GM19035 (cell line): ENCODE results near the gene FAM90A1.
"Not testable (repeated sequence)": the region's sequence is repeated elsewhere in the genome, so short reads cannot be mapped to it uniquely, and the experiment has no call there.

Experiments used
- ATAC-seq: cut with Tn5 transposase; IDR thresholded peaks from one replicate; pipeline ENCODE4 v1.9.1; 2021; ENCODE audit not compliant: unreplicated experiment

Gene FAM90A1

GRCh38 chr12:8172911-8173310, 54.5 kb downstream of the FAM90A1 start:
- ATAC-seq = not testable (repeated sequence)
